ENCODE results near the gene COBL.
A peak's percentile ranks its signal among the peaks of the same experiment; 100 is the strongest.

The COBL gene

DNA sequence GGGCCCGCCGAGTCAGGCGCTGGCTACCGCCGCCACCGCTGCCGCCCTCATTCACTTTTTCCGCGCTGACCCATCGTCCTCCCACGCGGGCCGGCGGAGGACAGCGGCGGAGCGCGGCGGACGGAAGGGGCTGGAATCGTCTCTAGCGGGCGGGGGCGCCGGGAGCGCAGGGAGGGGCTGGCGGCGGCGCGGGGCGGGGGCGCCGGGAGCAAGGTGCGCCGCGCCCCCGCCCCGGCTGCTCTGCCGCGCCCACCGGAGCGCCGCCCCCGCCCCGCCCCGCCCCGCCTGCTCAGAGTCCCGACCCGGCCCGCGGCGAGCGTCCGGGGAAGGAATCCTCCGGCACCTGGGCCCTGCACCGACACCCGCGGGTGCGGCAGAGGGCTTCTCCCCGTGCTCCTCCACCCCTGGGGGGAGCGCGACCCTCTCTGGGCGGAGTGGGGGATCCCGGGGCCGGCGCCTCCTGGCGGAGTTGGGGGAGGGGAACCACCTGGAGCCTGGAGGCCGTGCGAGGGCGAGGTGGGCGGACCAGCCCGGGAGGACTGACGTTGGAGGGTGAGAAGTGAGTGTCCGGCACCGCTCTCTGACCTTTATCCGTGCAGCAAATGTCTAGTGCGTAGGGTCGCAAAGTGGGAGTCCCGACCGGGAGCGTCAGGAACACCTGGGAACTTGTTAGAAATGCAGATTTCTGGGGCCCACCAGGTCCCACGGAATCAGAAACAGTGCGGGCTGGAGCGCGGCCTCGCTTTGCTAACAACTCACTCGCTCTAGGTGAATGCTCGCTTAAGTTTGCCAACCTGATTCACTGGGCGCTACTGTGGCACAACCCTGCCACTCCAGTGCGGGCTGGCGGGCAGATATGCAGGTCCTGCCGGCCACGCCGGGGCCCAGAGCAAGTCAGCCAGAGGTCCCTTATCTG, at the start of gene COBL:
Gene COBL, minus strand, starts transcription at position 144 of the 916 bp plus-strand sequence. CDS start 176 bp downstream, outside the sequence.
- H3K4me1 ChIP-seq (ENCODE audit: control insufficient read depth, insufficient read depth, low read length) = peaks cover 2% of the 10 kb centered on the region; the same call in 1 of the 2 replicates
- no peaks in the 10 kb centered on the region for H3K27me3 ChIP-seq (ENCODE audit: control insufficient read depth, insufficient read depth, low read length)
- H3K36me3 ChIP-seq (ENCODE audit: control insufficient read depth, insufficient read depth, low read length) = no peaks in the 10 kb centered on the region
- H3K27ac ChIP-seq (ENCODE audit: low read length) = no peak within 1 kb of the TSS
- H3K4me3 ChIP-seq (ENCODE audit: low read length) = peak within 1 kb of the TSS; percentile 95
- H3K9me3 ChIP-seq (ENCODE audit: control insufficient read depth, insufficient read depth, low read length) = no peaks in the 10 kb centered on the region
- WGBS (ENCODE audit: insufficient coverage, insufficient read length) = no CpG with 5 or more reads among the region's 94 CpGs
- DNase-seq (ENCODE audit: low read depth, low spot score) = no peak

- peaks cover 7% of the 10 kb centered on the region for H3K4me1 ChIP-seq (ENCODE audit: control insufficient read depth, insufficient read depth, low read length)
- no peaks in the 10 kb centered on the region for H3K27me3 ChIP-seq (ENCODE audit: control insufficient read depth, insufficient read depth, low read length)
- no peaks in the 10 kb centered on the region for H3K9me3 ChIP-seq (ENCODE audit: control insufficient read depth, insufficient read depth, low read length)
- DNase-seq (ENCODE audit: low read depth, low spot score) = no peak
- H3K4me3 ChIP-seq (ENCODE audit: low read length) = no peak overlapping the region
- H3K27ac ChIP-seq (ENCODE audit: low read length) = no peak overlapping the region
- H3K36me3 ChIP-seq (ENCODE audit: control insufficient read depth, insufficient read depth, low read length) = no peaks in the 10 kb centered on the region
- WGBS (ENCODE audit: insufficient coverage, insufficient read length) = no CpG with 5 or more reads among the region's 7 CpGs
These were observed 49.6 kb upstream of the COBL start for GRCh38 chr7:51366172-51366728.

- no peak overlapping the region for H3K27ac ChIP-seq (ENCODE audit: low read length)
- H3K27me3 ChIP-seq (ENCODE audit: control insufficient read depth, insufficient read depth, low read length) = no peaks in the 10 kb centered on the region
- H3K36me3 ChIP-seq (ENCODE audit: control insufficient read depth, insufficient read depth, low read length) = no peaks in the 10 kb centered on the region
- 0 out of 2 replicates have a peak, but pooled peaks cover 1% of the 10 kb centered on the region for H3K4me1 ChIP-seq (ENCODE audit: control insufficient read depth, insufficient read depth, low read length)
- WGBS (ENCODE audit: insufficient coverage, insufficient read length) = no CpG with 5 or more reads among the region's 6 CpGs
- no peak overlapping the region for H3K4me3 ChIP-seq (ENCODE audit: low read length)
- no peak for DNase-seq (ENCODE audit: low read depth, low spot score)
- H3K9me3 ChIP-seq (ENCODE audit: control insufficient read depth, insufficient read depth, low read length) = no peaks in the 10 kb centered on the region
These were observed 41.2 kb upstream of the COBL start for GRCh38 chr7:51357821-51358220.

GRCh38 chr7:51356849-51357516, 40.4 kb upstream of the COBL start:
- Histone ChIP-seq H3K4me3 (ENCODE audit: low read length) (no peak overlapping the region), H3K36me3 (ENCODE audit: control insufficient read depth, insufficient read depth, low read length) (no peaks in the 10 kb centered on the region), H3K4me1 (ENCODE audit: control insufficient read depth, insufficient read depth, low read length) (0 out of 2 replicates have a peak, but pooled peaks cover 1% of the 10 kb centered on the region), H3K27ac (ENCODE audit: low read length) (no peak overlapping the region), H3K27me3 (ENCODE audit: control insufficient read depth, insufficient read depth, low read length) (no peaks in the 10 kb centered on the region), H3K9me3 (ENCODE audit: control insufficient read depth, insufficient read depth, low read length) (no peaks in the 10 kb centered on the region)
- DNase-seq (ENCODE audit: low read depth, low spot score) = no peak
- WGBS (ENCODE audit: insufficient coverage, insufficient read length) = no CpG with 5 or more reads among the region's 12 CpGs

- Histone ChIP-seq H3K4me1 (ENCODE audit: control insufficient read depth, insufficient read depth, low read length) (0 out of 2 replicates have a peak, but pooled peaks cover 1% of the 10 kb centered on the region), H3K36me3 (ENCODE audit: control insufficient read depth, insufficient read depth, low read length) (no peaks in the 10 kb centered on the region), H3K27ac (ENCODE audit: low read length) (no peak overlapping the region), H3K27me3 (ENCODE audit: control insufficient read depth, insufficient read depth, low read length) (no peaks in the 10 kb centered on the region), H3K4me3 (ENCODE audit: low read length) (no peak overlapping the region), H3K9me3 (ENCODE audit: control insufficient read depth, insufficient read depth, low read length) (no peaks in the 10 kb centered on the region)
- DNase-seq (ENCODE audit: low read depth, low spot score) = no peak
- WGBS (ENCODE audit: insufficient coverage, insufficient read length) = no CpG with 5 or more reads among the region's 5 CpGs
These were observed 38.3 kb upstream of the COBL start for GRCh38 chr7:51354897-51355296.

DNA sequence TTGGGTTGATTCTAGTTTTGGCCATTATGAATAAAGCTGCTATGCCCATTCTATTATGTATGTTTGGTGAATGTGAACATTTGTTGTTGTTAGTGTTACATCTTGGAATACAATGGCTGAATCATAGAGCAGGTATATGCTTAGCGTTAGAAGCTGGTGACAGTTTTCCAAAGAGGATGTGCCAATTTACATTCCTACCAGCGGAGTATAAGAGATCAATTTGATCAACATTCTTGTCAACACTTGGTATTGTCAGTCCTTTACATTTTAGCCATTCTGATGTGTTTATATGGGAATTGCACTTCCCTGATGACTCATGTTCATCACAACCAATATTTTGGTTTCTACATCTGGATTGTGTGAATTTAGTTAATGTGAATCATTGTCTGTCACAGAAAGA, 37.8 kb upstream of the COBL start:
- WGBS (ENCODE audit: insufficient coverage, insufficient read length) = no CpG with 5 or more reads among the region's 2 CpGs
- Histone ChIP-seq H3K27ac (ENCODE audit: low read length) (no peak overlapping the region), H3K36me3 (ENCODE audit: control insufficient read depth, insufficient read depth, low read length) (no peaks in the 10 kb centered on the region), H3K4me1 (ENCODE audit: control insufficient read depth, insufficient read depth, low read length) (0 out of 2 replicates have a peak, but pooled peaks cover 1% of the 10 kb centered on the region), H3K9me3 (ENCODE audit: control insufficient read depth, insufficient read depth, low read length) (no peaks in the 10 kb centered on the region), H3K4me3 (ENCODE audit: low read length) (no peak overlapping the region), H3K27me3 (ENCODE audit: control insufficient read depth, insufficient read depth, low read length) (no peaks in the 10 kb centered on the region)
- DNase-seq (ENCODE audit: low read depth, low spot score) = no peak

DNA sequence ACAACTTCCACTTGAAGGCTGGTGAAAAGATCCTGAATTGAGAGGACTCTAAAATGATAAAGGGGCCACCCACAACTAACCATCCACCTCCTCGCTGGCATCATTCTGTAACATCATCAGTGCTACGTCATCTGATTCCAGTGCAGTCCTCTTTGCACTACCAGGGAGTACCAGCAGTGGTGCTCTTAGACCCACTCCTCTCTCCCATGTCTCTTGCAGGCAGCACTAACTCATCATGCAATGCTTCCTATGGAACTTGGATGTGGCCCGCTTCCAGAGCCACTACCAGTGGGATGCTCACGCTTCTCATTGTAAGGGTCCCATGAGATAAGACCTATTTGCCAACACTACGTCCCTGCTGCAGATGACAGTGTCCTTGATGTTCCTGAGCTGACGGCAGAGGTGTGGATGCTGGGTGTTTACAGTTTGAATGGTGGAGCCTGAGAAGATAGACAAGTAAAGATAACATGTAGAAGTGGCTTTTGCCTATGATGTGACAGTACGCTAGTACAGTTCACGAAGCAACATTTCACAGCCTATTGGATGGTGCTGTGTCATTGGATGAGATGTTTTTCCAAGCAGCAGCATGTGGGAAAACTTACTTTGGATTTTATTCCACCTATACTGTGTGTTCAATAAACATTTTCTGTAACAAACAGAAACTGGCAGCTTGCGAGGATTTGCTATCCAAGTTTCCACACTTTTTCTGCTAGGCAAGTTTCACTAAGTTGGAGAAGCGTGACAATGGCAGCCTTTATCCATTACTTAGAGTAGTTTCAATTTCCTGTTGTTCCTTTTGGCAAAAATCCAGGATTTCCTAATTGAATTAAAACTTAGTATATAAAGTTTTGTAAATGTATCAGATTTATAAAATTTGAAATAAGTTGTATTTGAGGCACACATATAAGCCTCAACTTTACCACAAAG, 35.8 kb upstream of the COBL start:
- WGBS (ENCODE audit: insufficient coverage, insufficient read length) = no CpG with 5 or more reads among the region's 10 CpGs

GRCh38 chr7:51351661-51352060, 35.1 kb upstream of the COBL start:
- Histone ChIP-seq H3K27ac (ENCODE audit: low read length) (no peak overlapping the region), H3K4me1 (ENCODE audit: control insufficient read depth, insufficient read depth, low read length) (no peaks in the 10 kb centered on the region), H3K9me3 (ENCODE audit: control insufficient read depth, insufficient read depth, low read length) (no peaks in the 10 kb centered on the region), H3K4me3 (ENCODE audit: low read length) (no peak overlapping the region), H3K27me3 (ENCODE audit: control insufficient read depth, insufficient read depth, low read length) (no peaks in the 10 kb centered on the region), H3K36me3 (ENCODE audit: control insufficient read depth, insufficient read depth, low read length) (no peaks in the 10 kb centered on the region)
- WGBS (ENCODE audit: insufficient coverage, insufficient read length) = no CpG with 5 or more reads among the region's 5 CpGs
- DNase-seq (ENCODE audit: low read depth, low spot score) = no peak

More for the DNA sequence above, 35.8 kb upstream of the COBL start:
- Histone ChIP-seq H3K36me3 (ENCODE audit: control insufficient read depth, insufficient read depth, low read length) (no peaks in the 10 kb centered on the region), H3K27ac (ENCODE audit: low read length) (no peak overlapping the region), H3K4me3 (ENCODE audit: low read length) (no peak overlapping the region), H3K27me3 (ENCODE audit: control insufficient read depth, insufficient read depth, low read length) (no peaks in the 10 kb centered on the region), H3K9me3 (ENCODE audit: control insufficient read depth, insufficient read depth, low read length) (no peaks in the 10 kb centered on the region), H3K4me1 (ENCODE audit: control insufficient read depth, insufficient read depth, low read length) (0 out of 2 replicates have a peak, but pooled peaks cover 1% of the 10 kb centered on the region)
- no peak for DNase-seq (ENCODE audit: low read depth, low spot score)

DNA sequence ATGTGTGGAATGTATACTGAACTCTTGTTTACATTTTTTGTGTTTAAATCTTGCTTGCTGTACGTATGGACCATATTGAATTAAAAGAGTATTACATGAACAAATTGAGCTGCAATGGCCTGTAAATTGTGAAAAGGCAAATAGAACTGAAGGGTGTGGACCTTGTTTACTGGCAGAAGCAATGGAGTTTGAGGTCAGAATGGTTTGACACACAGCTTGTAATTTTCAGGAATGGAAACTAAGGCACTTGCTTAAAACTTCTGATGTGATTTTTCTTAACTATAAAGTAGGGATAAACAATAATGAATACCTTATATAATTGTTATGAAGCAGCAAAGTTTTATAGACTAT, 33.9 kb upstream of the COBL start:
- Histone ChIP-seq H3K4me3 (ENCODE audit: low read length) (no peak overlapping the region), H3K4me1 (ENCODE audit: control insufficient read depth, insufficient read depth, low read length) (no peaks in the 10 kb centered on the region), H3K36me3 (ENCODE audit: control insufficient read depth, insufficient read depth, low read length) (no peaks in the 10 kb centered on the region), H3K9me3 (ENCODE audit: control insufficient read depth, insufficient read depth, low read length) (no peaks in the 10 kb centered on the region), H3K27me3 (ENCODE audit: control insufficient read depth, insufficient read depth, low read length) (no peaks in the 10 kb centered on the region), H3K27ac (ENCODE audit: low read length) (no peak overlapping the region)
- no peak for DNase-seq (ENCODE audit: low read depth, low spot score)
- WGBS (ENCODE audit: insufficient coverage, insufficient read length) = no CpG with 5 or more reads among the region's 1 CpG
